Measurements from ENCODE around the gene SLC6A3. TPM values are rescaled to one million over a fixed set of nuclear protein-coding genes. Genes with fewer than 3 reads are reported as not detected.

SLC6A3 gene
- total and polyA plus RNA-seq, 2 donors (not counting 1 experiment from before 2014, with no cell fraction given): not detected

DNA sequence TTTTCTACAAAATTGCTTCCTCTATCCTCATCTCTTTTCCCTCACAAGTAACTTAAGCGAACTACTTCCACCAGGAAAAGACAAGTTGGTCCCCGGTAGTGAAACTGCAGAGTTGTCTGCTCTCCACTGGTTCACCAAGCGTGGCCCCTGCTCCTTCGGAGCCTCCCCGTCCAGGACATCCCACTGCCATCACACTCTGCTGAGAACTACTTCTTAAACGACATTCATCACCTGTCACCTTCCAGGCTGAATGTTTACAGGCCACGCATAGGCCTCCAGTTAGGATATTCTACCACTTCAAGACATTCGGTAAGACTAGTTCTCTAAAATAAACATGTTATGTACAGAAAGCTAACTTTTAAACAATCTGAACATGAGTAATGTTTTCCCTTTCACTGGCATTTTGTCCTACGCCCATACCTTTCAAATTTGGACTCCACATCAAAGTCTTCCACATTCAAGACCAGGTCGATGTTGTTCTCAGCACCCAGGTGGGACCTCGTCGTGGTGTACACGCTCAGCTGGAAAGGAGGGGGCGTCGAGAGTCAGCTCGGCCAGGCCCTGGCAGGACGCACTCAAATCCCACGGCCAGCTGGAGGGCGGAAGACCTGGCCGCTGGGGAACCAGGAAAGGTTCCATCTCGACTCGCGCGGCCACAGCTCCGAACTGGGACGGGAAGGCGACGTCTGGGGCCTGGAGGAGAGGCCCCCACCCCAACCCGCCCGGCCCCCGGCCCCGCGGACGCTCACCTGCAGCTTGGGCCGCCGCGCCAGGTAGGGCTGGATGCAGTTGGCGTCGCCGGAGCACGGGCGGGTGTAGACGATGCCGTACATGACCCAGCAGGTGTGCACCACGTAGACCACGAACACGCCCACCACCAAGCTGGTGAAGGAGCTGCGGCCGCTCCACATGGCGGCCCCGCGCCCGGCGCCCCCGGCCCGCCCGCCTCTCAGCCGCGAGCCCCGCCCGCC lies 101.0 kb downstream of the SLC6A3 start:
- Histone ChIP-seq H3K4me1 (ENCODE audit: control insufficient read depth, extremely low read depth, insufficient read depth, low read length) (peaks cover 3% of the 10 kb centered on the region), H3K9ac (ENCODE audit: insufficient read depth, low read length) (peak overlapping the region; percentile 95), H3K27ac (ENCODE audit: insufficient read depth, low read length) (peak overlapping the region; percentile 41), H3K4me3 (replicated peaks in 1 of 4; ENCODE audit: control extremely low read depth in 1 of 4, insufficient read depth in 1 of 4, low read depth in 3 of 4, low read length in 4 of 4) (peak overlapping the region; percentile 76 to 88 (median 78)), H3K36me3 (ENCODE audit: control insufficient read depth, insufficient read depth, low read length) (peaks cover 18% of the 10 kb centered on the region), H3K79me2 (ENCODE audit: control insufficient read depth, insufficient read depth, low read length) (peaks cover 10% of the 10 kb centered on the region), H3K4me2 (ENCODE audit: extremely low read depth, insufficient read depth, low read length) (peak overlapping the region; percentile 94), H3K9me3 (ENCODE audit: control insufficient read depth, insufficient read depth, low read depth, low read length) (no peaks in the 10 kb centered on the region), H3K27me3 (ENCODE audit: control insufficient read depth, insufficient read depth, low read length) (no peaks in the 10 kb centered on the region), H2AFZ (ENCODE audit: low read length) (no peak overlapping the region), H4K20me1 (ENCODE audit: control insufficient read depth, extremely low read depth, insufficient read depth, low read length) (no peaks in the 10 kb centered on the region)
- TF ChIP-seq CTCF (conservative IDR thresholded peaks at IDR 0.05 in 1 of 2, IDR thresholded peaks at IDR 0.05 in 1 of 2; ENCODE audit: low read depth in 1 of 2, low read length in 2 of 2) (no peak), EZH2 (IDR thresholded peaks at IDR 0.05; ENCODE audit: low read length, missing control alignments) (no peak)
- peak; percentile 7 to 21 for DNase-seq (ENCODE audit: low read depth in 2 of 2)

DNA sequence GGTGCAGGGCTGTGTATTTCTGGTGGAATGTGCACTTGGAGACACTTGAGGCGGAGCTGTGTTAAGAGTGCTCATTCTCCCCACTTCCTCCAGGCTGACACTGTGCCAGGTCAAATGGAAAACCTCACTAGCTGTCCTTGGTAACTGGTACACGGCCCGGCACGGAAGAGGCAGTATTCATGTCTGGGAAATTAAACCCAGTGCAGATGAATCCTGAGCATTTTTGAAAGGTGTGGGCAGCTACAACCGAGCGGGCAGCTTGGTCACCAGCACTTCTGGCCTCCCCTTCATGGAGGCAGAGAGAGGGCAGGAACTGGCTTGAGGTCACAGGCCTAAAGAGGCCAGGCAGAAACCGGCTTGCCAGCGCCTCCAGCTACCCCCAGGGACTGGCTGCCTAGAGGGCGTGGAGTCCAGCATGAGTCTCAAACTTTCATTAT lies 101.9 kb downstream of the SLC6A3 start:
- no peak for TF ChIP-seq EZH2 (IDR thresholded peaks at IDR 0.05; ENCODE audit: low read length, missing control alignments)
- no peak for TF ChIP-seq CTCF (conservative IDR thresholded peaks at IDR 0.05 in 1 of 2, IDR thresholded peaks at IDR 0.05 in 1 of 2; ENCODE audit: low read depth in 1 of 2, low read length in 2 of 2)
- H2AFZ ChIP-seq (ENCODE audit: low read length): no peak overlapping the region
- no peaks in the 10 kb centered on the region for H3K27me3 ChIP-seq (ENCODE audit: control insufficient read depth, insufficient read depth, low read length)
- no peak overlapping the region for H3K27ac ChIP-seq (ENCODE audit: insufficient read depth, low read length)
- H3K4me1 ChIP-seq (ENCODE audit: control insufficient read depth, extremely low read depth, insufficient read depth, low read length): peaks cover 3% of the 10 kb centered on the region
- H3K9ac ChIP-seq (ENCODE audit: insufficient read depth, low read length): no peak overlapping the region
- H3K9me3 ChIP-seq (ENCODE audit: control insufficient read depth, insufficient read depth, low read depth, low read length): no peaks in the 10 kb centered on the region
- DNase-seq (ENCODE audit: low read depth in 2 of 2): no peak
- peaks cover 10% of the 10 kb centered on the region for H3K79me2 ChIP-seq (ENCODE audit: control insufficient read depth, insufficient read depth, low read length)
- peaks cover 18% of the 10 kb centered on the region for H3K36me3 ChIP-seq (ENCODE audit: control insufficient read depth, insufficient read depth, low read length)
- H3K4me3 ChIP-seq (replicated peaks in 1 of 4; ENCODE audit: control extremely low read depth in 1 of 4, insufficient read depth in 1 of 4, low read depth in 3 of 4, low read length in 4 of 4): peak overlapping the region in 2 of 4 experiments; percentile 76 to 77
- no peaks in the 10 kb centered on the region for H4K20me1 ChIP-seq (ENCODE audit: control insufficient read depth, extremely low read depth, insufficient read depth, low read length)
- peak overlapping the region; percentile 19 for H3K4me2 ChIP-seq (ENCODE audit: extremely low read depth, insufficient read depth, low read length)

Other genes starting within 250 kb of the SLC6A3 start
- not detected in 2 replicates for gene SLC6A19, start 243.8 kb downstream of the SLC6A3 start, total RNA-seq
- gene SLC6A19, start 243.8 kb downstream of the SLC6A3 start, polyA plus RNA-seq: not detected in 2 replicates
- gene SLC6A18, start 220.1 kb downstream of the SLC6A3 start, total RNA-seq: not detected in 2 replicates
- gene SLC6A18, start 220.1 kb downstream of the SLC6A3 start, polyA plus RNA-seq: not detected in 2 replicates
- not detected in 2 replicates for gene TERT, start 150.4 kb downstream of the SLC6A3 start, total RNA-seq
- not detected in 2 replicates for gene TERT, start 150.4 kb downstream of the SLC6A3 start, polyA plus RNA-seq
- gene CLPTM1L, start 100.3 kb downstream of the SLC6A3 start, total RNA-seq: 189 and 215 TPM in 2 replicates
- 89.3 and 99.2 TPM in 2 replicates for gene CLPTM1L, start 100.3 kb downstream of the SLC6A3 start, polyA plus RNA-seq
- gene LPCAT1, start 78.5 kb upstream of the SLC6A3 start, total RNA-seq: 62.1 and 65.2 TPM in 2 replicates
- 50.8 and 90.7 TPM in 2 replicates for gene LPCAT1, start 78.5 kb upstream of the SLC6A3 start, polyA plus RNA-seq

Data from fibroblast of lung (primary cell).